Measurements from ENCODE around the gene ILDR1.

DNA sequence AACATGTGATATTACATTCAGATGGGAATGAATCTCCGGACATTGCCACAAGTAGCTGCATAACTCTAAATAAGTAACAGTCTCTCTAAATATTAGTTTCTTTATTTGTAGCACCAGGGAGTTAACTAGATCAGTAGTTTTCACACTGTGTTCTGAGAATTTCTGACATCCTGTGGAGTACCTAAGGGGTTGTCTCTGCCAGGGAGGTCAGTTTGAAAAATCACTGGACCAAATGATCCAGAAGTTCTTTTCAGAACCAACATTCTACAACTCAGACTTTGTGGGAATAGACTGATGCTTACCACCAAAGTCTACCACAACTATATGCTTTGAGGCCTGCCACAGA lies 9.0 kb upstream of the ILDR1 start:
- TF ChIP-seq, protein P1, sequence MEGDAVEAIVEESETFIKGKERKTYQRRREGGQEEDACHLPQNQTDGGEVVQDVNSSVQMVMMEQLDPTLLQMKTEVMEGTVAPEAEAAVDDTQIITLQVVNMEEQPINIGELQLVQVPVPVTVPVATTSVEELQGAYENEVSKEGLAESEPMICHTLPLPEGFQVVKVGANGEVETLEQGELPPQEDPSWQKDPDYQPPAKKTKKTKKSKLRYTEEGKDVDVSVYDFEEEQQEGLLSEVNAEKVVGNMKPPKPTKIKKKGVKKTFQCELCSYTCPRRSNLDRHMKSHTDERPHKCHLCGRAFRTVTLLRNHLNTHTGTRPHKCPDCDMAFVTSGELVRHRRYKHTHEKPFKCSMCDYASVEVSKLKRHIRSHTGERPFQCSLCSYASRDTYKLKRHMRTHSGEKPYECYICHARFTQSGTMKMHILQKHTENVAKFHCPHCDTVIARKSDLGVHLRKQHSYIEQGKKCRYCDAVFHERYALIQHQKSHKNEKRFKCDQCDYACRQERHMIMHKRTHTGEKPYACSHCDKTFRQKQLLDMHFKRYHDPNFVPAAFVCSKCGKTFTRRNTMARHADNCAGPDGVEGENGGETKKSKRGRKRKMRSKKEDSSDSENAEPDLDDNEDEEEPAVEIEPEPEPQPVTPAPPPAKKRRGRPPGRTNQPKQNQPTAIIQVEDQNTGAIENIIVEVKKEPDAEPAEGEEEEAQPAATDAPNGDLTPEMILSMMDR (IDR thresholded peaks at IDR 0.05; ENCODE audit: low read depth, low read length): no peak
- no peak for TF ChIP-seq MYC (IDR thresholded peaks at IDR 0.05; ENCODE audit: low read depth, low read length)

All from NB4 (cell line).